Choroid plexus epithelial cell (primary cell): ENCODE measurements around the gene CABP1.
A peak's percentile ranks its signal among the peaks of the same experiment; 100 is the strongest.

Experiments used
- DNase-seq: peaks from one replicate; pipeline ENCODE4 v3.0.0-alpha.2; 2010; ENCODE audit warnings: low read depth
- H3K4me3 ChIP-seq: 2 replicates; pipeline ENCODE4 v1.5.1; 2011; ENCODE audit warnings: low read depth, mild to moderate bottlenecking, control low read depth, low read length, moderate library complexity
- CTCF ChIP-seq: conservative IDR thresholded peaks from 2 replicates; pipeline ENCODE4 v1.5.1; 2011; ENCODE audit warnings: low read depth, mild to moderate bottlenecking, control low read depth, inconsistent platforms, low read length, moderate library complexity

CABP1 gene

GRCh38 chr12:120625557-120626419 is 14.6 kb upstream of the CABP1 start:
- no peak overlapping the region for H3K4me3 ChIP-seq
- no peak for DNase-seq
- peak; percentile 31 for TF ChIP-seq CTCF

GRCh38 chr12:120628919-120629318 is 11.5 kb upstream of the CABP1 start:
- no peak overlapping the region for H3K4me3 ChIP-seq
- no peak for DNase-seq
- TF ChIP-seq CTCF, result peak; percentile 18

GRCh38 chr12:120630104-120630892 is 10.1 kb upstream of the CABP1 start:
- DNase-seq, result no peak

DNA sequence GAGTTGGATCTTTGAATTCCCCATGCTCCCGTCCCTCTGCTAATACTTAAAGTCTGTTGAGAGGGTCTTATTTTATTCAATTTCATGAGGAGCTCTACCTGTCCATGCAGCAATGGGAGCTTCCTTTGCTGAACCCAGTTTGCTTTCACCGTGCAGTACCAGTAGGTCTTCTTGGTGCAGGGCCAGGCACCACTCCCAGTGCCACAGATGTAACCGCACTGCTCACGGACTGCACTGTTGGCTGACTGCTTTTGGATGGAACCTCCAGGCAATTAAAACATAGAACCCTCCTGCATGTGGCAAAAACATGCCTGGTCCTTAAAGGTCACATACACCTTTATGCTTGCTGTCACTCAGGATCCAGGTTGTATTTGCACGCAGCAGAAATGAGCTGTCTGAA is 9.3 kb upstream of the CABP1 start:
- no peak overlapping the region for H3K4me3 ChIP-seq
- DNase-seq, result no peak
- no peak for TF ChIP-seq CTCF

More at GRCh38 chr12:120630104-120630892, 10.1 kb upstream of the CABP1 start:
- no peak for TF ChIP-seq CTCF
- H3K4me3 ChIP-seq, result no peak overlapping the region

DNA sequence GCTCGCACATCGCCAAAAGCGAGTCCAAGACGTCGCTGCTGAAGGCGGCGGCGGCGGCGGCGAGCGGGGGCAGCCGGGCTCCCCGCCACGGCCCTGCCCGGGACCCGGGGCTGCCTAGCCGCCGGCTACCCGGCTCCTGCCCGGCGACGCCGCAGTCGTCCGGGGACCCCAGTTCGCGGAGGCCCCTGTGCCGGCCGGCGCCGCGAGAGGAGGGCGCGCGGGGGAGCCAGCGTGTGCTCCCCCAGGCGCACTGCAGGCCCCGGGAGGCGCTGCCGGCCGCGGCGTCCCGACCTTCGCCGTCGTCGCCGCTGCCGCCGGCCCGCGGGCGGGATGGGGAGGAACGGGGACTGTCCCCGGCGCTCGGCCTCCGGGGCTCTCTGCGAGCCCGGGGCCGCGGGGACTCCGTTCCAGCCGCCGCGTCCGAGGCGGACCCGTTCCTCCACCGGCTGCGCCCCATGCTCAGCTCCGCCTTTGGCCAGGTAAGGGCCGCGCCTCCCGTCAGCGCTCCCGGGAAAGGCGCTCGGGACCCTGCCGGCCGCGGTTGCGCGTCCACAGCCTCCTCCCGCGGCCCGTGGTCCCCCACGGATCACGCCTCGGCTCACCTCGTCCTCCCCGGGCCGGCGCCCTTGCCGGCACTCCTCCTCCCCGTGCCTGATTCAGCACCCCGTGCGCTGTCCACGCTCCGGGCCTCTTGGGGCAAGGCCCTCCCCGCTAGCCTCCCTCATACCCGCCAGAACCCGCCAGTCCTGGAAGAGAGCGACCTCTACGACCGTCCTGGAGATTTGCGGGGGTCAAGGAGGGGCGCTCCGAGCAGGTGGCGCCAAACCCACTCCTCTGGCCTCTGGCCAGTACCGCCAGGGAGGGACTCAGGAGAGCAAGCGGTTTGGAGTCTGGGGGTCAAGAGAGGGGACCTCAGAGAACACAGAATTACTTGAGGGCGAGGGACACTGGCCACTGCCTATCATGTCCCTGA is 721 bp downstream of the CABP1 start:
- no peak for TF ChIP-seq CTCF
- DNase-seq, result peak; percentile 50
- peak overlapping the region; percentile 18 for H3K4me3 ChIP-seq

DNA sequence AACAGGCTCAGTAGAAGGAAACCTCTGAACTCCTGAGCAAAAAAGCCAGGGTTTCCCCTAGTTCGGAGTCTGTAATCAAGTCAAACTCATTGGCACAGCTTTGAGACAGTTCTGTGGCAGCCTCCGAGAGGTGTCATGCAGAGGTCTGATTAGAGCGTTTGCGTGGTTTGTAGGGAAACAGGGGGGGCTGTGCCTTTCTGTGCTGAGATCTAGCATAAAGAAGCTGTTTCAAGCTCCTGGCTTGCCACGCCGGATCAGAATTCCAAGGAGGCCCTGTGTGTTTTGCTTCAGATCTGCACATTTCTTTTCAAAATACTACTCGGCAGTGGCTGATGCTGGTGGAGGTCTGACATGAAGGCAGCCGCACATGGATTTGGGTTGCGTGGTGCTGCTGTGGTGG is 1.7 kb downstream of the CABP1 start:
- TF ChIP-seq CTCF, result no peak
- DNase-seq, result no peak
- H3K4me3 ChIP-seq, result no peak overlapping the region
